Nephron progenitor cell (in vitro differentiated cells): ENCODE measurements around the gene ZNF433.

ENCODE experiments used
- DNase-seq: peaks from one replicate; pipeline ENCODE4 v3.0.0; 2021
- H3K27ac Mint-ChIP-seq: 2 replicates; pipeline ENCODE4 v1.8.0; 2021; ENCODE audit warnings: mild to moderate bottlenecking, moderate library complexity, mixed read lengths
- H3K27me3 Mint-ChIP-seq: 2 replicates; pipeline ENCODE4 v1.8.0; 2021; ENCODE audit warnings: mild to moderate bottlenecking, low read depth, mixed read lengths; ENCODE audit not compliant: poor library complexity
- H3K36me3 Mint-ChIP-seq: 2 replicates; pipeline ENCODE4 v1.8.0; 2021; ENCODE audit warnings: low read depth, mixed read lengths
- H3K4me1 Mint-ChIP-seq: 2 replicates; pipeline ENCODE4 v1.8.0; 2021; ENCODE audit warnings: mixed read lengths
- H3K4me3 Mint-ChIP-seq: 2 replicates; pipeline ENCODE4 v1.8.0; 2021; ENCODE audit warnings: mild to moderate bottlenecking, moderate library complexity, mixed read lengths
- H3K9me3 Mint-ChIP-seq: 2 replicates; pipeline ENCODE4 v1.8.0; 2021; ENCODE audit warnings: mild to moderate bottlenecking, moderate library complexity, mixed read lengths
- CTCF ChIP-seq: fragments of 200-600 bp; sonication (generic); IDR thresholded peaks from 2 replicates; pipeline ENCODE4 v1.5.0; 2021; ENCODE audit warnings: antibody characterized with exemption

The ZNF433 gene

GRCh38 chr19:12055784-12056183 lies 20.3 kb upstream of the ZNF433 start:
- peaks cover 11% of the 10 kb centered on the region for H3K4me1 Mint-ChIP-seq
- no peak overlapping the region for H3K4me3 Mint-ChIP-seq
- H3K27me3 Mint-ChIP-seq = peaks cover 28% of the 10 kb centered on the region
- H3K36me3 Mint-ChIP-seq = peaks cover 6% of the 10 kb centered on the region
- H3K9me3 Mint-ChIP-seq = peaks cover 47% of the 10 kb centered on the region
- DNase-seq = no peak
- TF ChIP-seq CTCF = no peak
- no peak overlapping the region for H3K27ac Mint-ChIP-seq

GRCh38 chr19:12052497-12053169 lies 17.2 kb upstream of the ZNF433 start, which contains the start of gene ZNF878:
ZNF878 (minus strand) TSS chr19:12052961; CDS start chr19:12052801, 160 bp downstream.
- Mint-ChIP-seq H3K36me3 (peaks cover 22% of the 10 kb centered on the region), H3K9me3 (peaks cover 60% of the 10 kb centered on the region), H3K27me3 (peaks cover 27% of the 10 kb centered on the region), H3K4me1 (peaks cover 11% of the 10 kb centered on the region), H3K4me3 (peak within 1 kb of the TSS; percentile 87), H3K27ac (peak within 1 kb of the TSS; percentile 95)
- no peak for TF ChIP-seq CTCF
- peak; percentile 94 for DNase-seq

- H3K36me3 Mint-ChIP-seq = peaks cover 28% of the 10 kb centered on the region
- H3K27me3 Mint-ChIP-seq = peaks cover 23% of the 10 kb centered on the region
- H3K4me1 Mint-ChIP-seq = peaks cover 11% of the 10 kb centered on the region
- DNase-seq = no peak
- H3K27ac Mint-ChIP-seq = peak overlapping the region; percentile 15
- H3K4me3 Mint-ChIP-seq = peak overlapping the region; percentile 87
- TF ChIP-seq CTCF = no peak
- H3K9me3 Mint-ChIP-seq = peaks cover 63% of the 10 kb centered on the region
These were observed 16.6 kb upstream of the ZNF433 start for GRCh38 chr19:12052091-12052496.

- no peak overlapping the region for H3K27ac Mint-ChIP-seq
- peaks cover 5% of the 10 kb centered on the region for H3K27me3 Mint-ChIP-seq
- peaks cover 6% of the 10 kb centered on the region for H3K4me1 Mint-ChIP-seq
- H3K36me3 Mint-ChIP-seq = peaks cover 64% of the 10 kb centered on the region
- no peak for TF ChIP-seq CTCF
- H3K9me3 Mint-ChIP-seq = peaks cover 85% of the 10 kb centered on the region
- no peak for DNase-seq
- no peak overlapping the region for H3K4me3 Mint-ChIP-seq
These were observed 12.4 kb upstream of the ZNF433 start for GRCh38 chr19:12047868-12048267.

GRCh38 chr19:12043752-12044422 lies 8.4 kb upstream of the ZNF433 start:
- Mint-ChIP-seq H3K36me3 (peaks cover 74% of the 10 kb centered on the region), H3K4me3 (no peak overlapping the region), H3K9me3 (peaks cover 93% of the 10 kb centered on the region)

More at GRCh38 chr19:12043752-12044422, 8.4 kb upstream of the ZNF433 start:
- H3K27ac Mint-ChIP-seq = no peak overlapping the region
- TF ChIP-seq CTCF = no peak
- peaks cover 5% of the 10 kb centered on the region for H3K27me3 Mint-ChIP-seq
- DNase-seq = no peak
- no peaks in the 10 kb centered on the region for H3K4me1 Mint-ChIP-seq
